ENCODE results near the gene RBM15.

RBM15 gene

GRCh38 chr1:110338886-110339406 lies at the start of gene RBM15:
Gene RBM15 (plus strand): TSS chr1:110339377. CDS start chr1:110339406, 29 bp downstream.
- POLR2A ChIA-PET: interaction anchor here (0.7 to 1.4 kb wide), 10 partner anchors 10 to 131 kb away, joined by 3 to 6 read pairs (median 4); partner anchors contain the start of gene KCNC4
- H3K4me3 ChIP-seq (ENCODE audit: low read depth, low read length): peak within 1 kb of the TSS; percentile 98
- no peak for TF ChIP-seq CTCF (IDR thresholded peaks at IDR 0.05; ENCODE audit: insufficient read depth, low read length, missing control alignments)
- DNase-seq (ENCODE audit: low read depth, low spot score): peak; percentile 100
- CTCF ChIA-PET: interaction anchor here (0.8 to 11.4 kb wide), 21 partner anchors 9 to 205 kb away, joined by 3 to 150 read pairs (median 8); partner anchors contain the start of genes KCNC4 and SLC16A4

- TF ChIP-seq CTCF (IDR thresholded peaks at IDR 0.05; ENCODE audit: insufficient read depth, low read length, missing control alignments): no peak
- no peak overlapping the region for H3K4me3 ChIP-seq (ENCODE audit: low read depth, low read length)
- ChIA-PET POLR2A (no interaction called here), CTCF (interaction anchor here (0.6 to 3.3 kb wide), 11 partner anchors 12 to 232 kb away, joined by 3 to 31 read pairs (median 4); partner anchors contain the start of gene KCNC4)
- no peak for DNase-seq (ENCODE audit: low read depth, low spot score)
These were observed 47.7 kb upstream of the RBM15 start for GRCh38 chr1:110291241-110292030.

- TF ChIP-seq CTCF (IDR thresholded peaks at IDR 0.05; ENCODE audit: insufficient read depth, low read length, missing control alignments): no peak
- ChIA-PET POLR2A (interaction anchor here (0.8 kb wide), 1 partner anchor 16 kb away, joined by 3 read pairs; no protein-coding TSS in a partner anchor), CTCF (interaction anchor here (0.6 to 3.3 kb wide), 10 partner anchors 14 to 232 kb away, joined by 3 to 31 read pairs (median 4); partner anchors contain the start of gene KCNC4)
- H3K4me3 ChIP-seq (ENCODE audit: low read depth, low read length): no peak overlapping the region
- no peak for DNase-seq (ENCODE audit: low read depth, low spot score)
These were observed 47.0 kb upstream of the RBM15 start for GRCh38 chr1:110292031-110292741.

- H3K4me3 ChIP-seq (ENCODE audit: low read depth, low read length): no peak overlapping the region
- POLR2A ChIA-PET: no interaction called here
- DNase-seq (ENCODE audit: low read depth, low spot score): no peak
- CTCF ChIA-PET: interaction anchor here (1.1 to 3.3 kb wide), 4 partner anchors 19 to 91 kb away, joined by 3 to 25 read pairs (median 16); no protein-coding TSS in a partner anchor
- no peak for TF ChIP-seq CTCF (IDR thresholded peaks at IDR 0.05; ENCODE audit: insufficient read depth, low read length, missing control alignments)
These were observed 45.5 kb upstream of the RBM15 start for GRCh38 chr1:110293601-110294104.

- TF ChIP-seq CTCF (IDR thresholded peaks at IDR 0.05; ENCODE audit: insufficient read depth, low read length, missing control alignments): no peak
- POLR2A ChIA-PET: no interaction called here
- DNase-seq (ENCODE audit: low read depth, low spot score): no peak
- CTCF ChIA-PET: interaction anchor here (1.1 to 3.3 kb wide), 3 partner anchors 34 to 91 kb away, joined by 3 to 17 read pairs (median 16); no protein-coding TSS in a partner anchor
- no peak overlapping the region for H3K4me3 ChIP-seq (ENCODE audit: low read depth, low read length)
These were observed 44.9 kb upstream of the RBM15 start for GRCh38 chr1:110294308-110294707.
